A673 (cell line): ENCODE data around the gene NCOA6.

ENCODE experiments used
- EZH2 ChIP-seq: fragments of 200-600 bp; sonication (generic); IDR thresholded peaks from 2 replicates; pipeline ENCODE4 v1.6.1; 2017; ENCODE audit warnings: borderline replicate concordance, low read depth, mild to moderate bottlenecking, mixed read lengths, antibody characterized with exemption, low read length; ENCODE audit not compliant: poor library complexity, severe bottlenecking
- TF ChIP-seq, protein P1 (sequence below): fragments of 300-800, 200-600 bp; sonication (generic); conservative IDR thresholded peaks from 2 replicates; pipeline ENCODE4 v1.5.1; 2017; ENCODE audit warnings: low read depth, mild to moderate bottlenecking, antibody characterized with exemption, low read length, moderate library complexity, mixed read lengths

DNA sequence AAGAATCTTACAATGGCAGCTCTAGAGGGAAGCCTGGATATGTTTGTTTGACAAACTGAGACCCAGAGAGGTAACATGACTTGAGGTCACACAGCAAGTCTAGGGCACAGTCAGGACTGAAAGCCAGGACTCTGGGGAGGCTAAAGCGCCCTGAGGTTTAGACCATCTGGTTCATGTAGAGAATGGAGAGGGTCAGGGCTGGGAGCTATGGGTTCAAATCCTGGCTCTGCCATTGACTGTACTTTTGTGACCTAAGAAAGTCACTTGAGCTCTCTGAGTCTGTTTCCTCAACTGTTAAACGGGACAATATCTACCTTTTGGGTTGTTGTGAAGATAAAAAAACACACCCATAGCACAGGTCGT, 122.4 kb downstream of the NCOA6 start:
- TF ChIP-seq, protein P1, sequence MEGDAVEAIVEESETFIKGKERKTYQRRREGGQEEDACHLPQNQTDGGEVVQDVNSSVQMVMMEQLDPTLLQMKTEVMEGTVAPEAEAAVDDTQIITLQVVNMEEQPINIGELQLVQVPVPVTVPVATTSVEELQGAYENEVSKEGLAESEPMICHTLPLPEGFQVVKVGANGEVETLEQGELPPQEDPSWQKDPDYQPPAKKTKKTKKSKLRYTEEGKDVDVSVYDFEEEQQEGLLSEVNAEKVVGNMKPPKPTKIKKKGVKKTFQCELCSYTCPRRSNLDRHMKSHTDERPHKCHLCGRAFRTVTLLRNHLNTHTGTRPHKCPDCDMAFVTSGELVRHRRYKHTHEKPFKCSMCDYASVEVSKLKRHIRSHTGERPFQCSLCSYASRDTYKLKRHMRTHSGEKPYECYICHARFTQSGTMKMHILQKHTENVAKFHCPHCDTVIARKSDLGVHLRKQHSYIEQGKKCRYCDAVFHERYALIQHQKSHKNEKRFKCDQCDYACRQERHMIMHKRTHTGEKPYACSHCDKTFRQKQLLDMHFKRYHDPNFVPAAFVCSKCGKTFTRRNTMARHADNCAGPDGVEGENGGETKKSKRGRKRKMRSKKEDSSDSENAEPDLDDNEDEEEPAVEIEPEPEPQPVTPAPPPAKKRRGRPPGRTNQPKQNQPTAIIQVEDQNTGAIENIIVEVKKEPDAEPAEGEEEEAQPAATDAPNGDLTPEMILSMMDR: no peak
- TF ChIP-seq EZH2: no peak
